Eye (tissue), 1 donor: ENCODE results near the gene BTG3.

Source experiments
- DNase-seq: peaks from one replicate; pipeline ENCODE4 v3.0.0-alpha.2; 2015

Gene BTG3, protein sequence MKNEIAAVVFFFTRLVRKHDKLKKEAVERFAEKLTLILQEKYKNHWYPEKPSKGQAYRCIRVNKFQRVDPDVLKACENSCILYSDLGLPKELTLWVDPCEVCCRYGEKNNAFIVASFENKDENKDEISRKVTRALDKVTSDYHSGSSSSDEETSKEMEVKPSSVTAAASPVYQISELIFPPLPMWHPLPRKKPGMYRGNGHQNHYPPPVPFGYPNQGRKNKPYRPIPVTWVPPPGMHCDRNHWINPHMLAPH

DNA sequence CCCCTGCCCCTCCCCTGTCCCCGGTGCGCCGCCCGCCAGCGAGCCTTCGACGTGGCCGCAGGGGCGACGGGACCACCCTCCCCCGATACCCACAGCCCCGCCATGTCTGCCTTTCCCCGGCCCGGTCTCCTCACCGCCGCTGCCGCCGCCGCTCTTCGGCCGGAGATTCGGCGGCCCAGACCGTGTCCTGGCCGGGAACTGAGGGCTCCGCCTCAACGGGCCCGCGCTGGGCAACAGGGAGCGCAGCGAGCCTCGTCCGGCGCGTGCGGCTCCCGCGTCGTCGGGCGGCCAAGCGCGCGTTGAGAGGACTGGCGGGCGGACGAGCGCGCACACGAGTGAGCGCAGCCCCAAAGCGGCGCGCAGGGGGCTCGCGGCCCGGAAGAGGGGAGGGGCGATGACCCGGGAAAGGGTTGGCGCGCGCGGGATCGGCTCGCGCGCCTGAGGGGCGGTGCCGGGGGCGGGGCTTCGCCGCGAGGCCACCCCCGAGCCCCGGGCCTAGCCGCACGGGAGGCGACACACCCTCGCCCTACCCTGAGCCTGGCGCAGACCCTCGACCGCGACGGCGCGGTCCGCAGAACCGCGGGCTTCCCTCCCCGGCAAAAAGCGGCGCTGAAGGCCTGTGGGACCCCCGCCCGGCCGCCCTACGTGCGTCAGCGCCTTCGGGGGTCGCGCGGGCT is at the start of gene BTG3:
Gene BTG3, minus strand, starts transcription at position 337 of the 677 bp plus-strand sequence. CDS start 3,757 bp downstream, outside the sequence.
- peak; percentile 94 for DNase-seq

DNA sequence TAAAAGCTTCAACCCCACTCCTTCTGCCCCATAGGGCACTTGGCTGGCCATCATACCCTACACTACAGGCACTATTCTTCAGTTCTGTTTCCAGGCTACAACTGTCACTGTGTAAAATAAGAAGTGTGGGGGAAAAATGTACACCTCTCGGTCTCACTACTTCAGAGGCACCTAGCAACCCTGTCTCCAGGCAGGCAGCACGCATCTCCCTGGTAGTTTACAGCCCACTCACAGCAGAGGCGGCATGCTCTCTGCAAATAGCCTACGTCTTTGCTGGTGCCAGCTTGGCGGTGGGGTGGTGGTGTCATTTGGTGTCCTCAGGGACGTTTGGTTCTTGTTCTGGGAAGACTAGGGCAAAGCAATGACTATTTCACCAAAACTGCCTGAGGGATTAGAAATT is 48.2 kb upstream of the BTG3 start:
- no peak for DNase-seq

DNA sequence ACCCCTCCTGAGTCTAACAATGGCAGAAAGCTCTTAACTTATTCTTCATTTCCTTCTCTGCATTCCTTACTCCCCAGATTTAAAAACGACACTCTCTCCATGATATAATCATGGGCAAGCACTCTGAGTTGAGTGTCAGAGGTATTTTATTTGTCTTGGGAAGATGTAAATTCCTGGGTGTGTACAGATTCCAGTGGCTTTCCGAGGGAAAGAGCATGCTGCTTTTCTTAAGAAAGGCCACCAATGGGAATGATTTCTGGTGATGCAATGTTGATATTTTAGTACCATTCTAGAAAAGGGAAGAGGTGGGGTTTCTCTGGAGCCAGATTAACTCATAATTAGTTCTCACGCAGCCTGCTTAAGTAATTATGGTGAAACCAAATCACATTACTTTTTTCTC is 47.8 kb upstream of the BTG3 start:
- no peak for DNase-seq

DNA sequence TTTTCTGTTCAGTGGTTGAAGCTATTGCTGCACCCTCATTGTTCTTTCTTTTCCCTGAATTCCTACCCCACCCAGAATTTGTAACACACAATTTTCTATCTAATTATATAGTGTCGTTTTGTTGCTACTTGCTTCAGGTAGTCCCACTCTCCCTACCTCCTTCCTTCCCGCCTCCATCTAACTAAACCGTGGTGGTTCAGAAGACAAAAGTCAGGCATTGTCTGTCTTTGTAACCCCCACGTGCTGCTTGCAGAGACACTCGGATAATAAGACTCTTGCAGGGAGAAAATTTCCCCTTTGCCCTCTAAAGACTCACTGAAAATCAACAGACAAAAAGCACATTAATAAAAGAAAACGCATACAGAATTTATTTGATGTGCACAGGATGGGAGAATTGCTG is 46.2 kb upstream of the BTG3 start:
- DNase-seq: no peak

DNA sequence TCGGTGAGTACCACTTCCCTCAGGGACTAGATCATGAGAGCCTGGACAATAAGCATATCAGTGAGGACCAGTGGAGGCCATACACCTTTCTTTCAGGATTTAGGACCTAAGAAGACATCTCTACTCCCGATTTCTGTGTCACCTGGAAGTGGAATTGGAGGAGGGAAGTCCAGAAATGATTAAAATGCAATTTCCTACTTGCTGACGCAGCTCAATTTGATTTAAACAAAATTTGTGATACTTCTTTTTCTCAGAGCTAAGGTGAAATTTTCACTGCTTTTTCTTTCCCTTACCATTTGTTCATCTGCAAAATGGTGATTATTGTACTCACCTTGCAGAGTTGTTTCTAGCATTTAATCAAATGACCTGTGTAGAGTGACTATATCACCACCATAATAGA is 38.8 kb upstream of the BTG3 start:
- DNase-seq: no peak

DNA sequence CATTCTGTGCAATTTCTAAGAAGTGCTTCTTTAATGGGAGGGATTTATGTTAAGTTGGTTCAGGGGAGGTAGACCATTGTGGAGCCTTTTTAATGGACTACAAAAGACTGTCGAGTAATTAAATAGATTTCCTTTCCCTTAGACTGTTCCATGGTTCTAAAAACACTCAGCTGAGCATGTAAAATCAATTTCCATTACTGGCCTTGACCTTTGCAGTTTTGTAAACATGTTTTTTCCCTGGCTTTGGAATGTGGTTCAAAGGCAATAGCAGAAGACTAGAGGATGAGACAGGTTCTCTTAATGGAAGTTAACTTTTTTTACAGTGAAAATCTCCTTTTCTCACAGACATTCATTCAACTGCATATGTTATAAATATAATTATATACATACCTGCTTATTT is 37.6 kb upstream of the BTG3 start:
- DNase-seq: peak; percentile 21

DNA sequence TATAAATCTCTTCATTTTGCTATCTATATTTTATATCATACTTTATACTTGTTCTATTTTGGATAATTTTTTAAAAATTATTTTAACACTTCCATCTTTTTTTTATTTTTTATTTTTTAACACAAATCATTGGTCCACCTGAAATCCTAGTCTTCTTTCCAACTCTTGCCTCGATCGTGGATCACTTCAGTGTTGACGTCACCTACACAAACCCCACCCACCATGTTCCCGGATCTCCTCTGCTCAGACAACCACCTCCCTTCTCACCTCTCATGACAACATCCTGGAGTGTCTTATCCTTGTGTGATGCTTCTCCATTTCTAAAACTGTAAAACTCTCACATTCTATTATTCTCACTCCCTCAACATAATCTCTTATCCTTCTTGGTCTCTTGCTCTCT is 34.1 kb upstream of the BTG3 start:
- DNase-seq: no peak

DNA sequence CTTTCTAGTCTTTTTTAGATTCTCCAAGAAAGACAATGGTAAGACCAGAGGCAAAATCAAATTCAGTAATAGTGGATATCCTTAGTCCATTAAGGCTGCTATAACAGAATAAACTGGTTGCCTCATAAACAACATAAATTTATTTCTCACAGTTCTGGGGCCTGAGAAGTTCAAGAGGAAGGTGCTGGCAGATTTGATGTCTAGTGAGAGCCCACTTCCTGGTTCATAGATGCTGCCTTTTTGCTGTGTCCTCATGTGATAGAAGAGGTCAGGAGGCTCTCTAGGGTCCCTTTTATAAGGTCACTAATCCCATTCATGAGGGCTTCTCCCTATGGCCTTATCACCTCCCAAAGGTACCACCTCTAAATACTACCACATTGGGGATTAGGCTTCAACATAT is 31.5 kb upstream of the BTG3 start:
- DNase-seq: no peak

DNA sequence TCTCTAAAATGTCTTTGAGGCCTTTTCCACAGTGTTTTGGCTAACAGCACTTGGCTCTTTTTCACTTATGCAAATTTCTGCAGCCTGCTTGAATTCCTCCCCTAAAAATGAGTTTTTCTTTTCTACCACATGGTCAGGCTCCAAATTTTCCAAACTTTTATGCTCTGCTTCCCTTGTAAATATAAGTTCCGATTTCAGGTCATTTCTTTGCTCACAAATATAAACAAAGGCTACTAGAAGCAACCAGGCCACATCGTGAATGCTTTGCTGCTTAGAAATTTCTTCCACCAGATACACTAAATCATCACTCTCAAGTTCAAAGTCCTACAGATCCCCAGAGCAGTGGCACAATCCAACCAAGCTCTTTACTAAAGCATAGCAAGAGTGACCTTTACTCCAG is 28.1 kb upstream of the BTG3 start:
- DNase-seq: no peak

DNA sequence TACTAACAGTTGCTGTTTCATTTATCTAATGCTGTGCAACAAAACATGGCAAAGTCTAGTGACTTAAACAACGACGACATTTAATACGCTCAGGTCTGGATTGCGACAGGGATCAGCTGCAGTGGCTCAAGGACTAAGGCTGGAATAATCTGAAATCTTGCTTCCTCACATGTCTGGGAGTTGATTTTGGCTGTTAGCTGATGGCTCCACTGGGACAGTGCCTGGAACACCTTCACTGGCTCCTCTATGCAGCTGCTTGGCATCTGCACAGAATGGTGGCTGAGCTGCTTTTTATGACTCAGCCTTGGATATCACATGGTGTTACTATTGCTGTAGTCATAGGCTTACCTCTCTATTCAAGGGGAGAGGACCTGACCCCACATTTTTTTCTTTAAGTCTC is 24.0 kb upstream of the BTG3 start:
- no peak for DNase-seq

DNA sequence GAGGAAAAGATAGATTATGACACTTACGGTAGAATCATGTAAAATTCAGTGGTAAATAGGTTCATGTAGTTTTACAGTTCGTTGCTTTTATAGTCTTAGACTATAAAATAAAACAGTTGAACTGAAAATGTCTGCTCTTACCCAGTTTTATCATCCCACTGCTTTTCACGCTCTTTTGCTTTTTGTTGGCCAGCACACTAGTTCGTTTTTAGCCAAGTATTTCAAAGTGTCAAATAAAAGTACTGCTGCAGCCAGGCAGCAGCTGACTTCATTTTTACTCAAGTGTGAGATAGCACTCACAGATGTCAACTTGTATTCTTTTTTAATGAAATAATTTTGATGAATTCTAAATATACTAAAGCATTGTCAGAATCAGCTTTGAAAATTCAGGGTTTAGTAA is 18.5 kb upstream of the BTG3 start:
- no peak for DNase-seq

DNA sequence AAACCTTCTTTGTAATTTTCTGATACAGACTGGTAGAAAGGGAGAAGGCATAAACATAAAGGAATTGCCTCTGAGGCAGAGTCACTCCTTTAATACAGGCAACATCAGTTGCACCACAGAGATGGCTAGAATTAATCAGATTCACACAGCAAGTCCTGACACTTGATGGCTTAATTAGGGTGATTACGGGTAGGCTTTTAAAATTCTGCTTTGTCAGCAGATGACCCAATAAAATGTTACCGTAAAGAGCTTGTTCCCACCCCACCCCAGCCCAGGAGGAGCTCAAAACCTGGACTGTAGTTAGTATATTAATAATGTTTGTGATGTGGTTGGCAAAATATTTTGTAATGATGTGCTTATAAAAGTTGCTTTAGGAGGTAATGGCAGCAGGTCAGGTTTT is 9.3 kb upstream of the BTG3 start:
- no peak for DNase-seq

DNA sequence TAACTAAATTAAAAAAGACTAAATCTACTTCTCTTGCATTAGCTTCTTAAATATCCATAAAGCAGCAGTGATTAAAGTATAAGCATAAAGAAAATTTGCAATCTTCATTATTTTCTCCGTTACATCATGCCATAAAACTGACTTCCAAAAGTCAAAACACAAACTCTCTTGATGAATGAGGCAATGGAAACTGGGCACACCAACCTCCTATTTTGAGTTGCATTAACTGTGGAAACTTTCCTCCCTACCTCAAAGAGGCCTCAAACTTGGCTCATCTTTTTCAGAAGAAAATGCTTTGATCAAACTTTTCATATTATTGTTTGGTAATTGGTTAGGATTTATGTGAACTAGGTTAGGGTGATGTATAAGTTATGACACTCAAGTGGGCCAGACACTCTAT is 4.1 kb upstream of the BTG3 start:
- peak; percentile 16 for DNase-seq

DNA sequence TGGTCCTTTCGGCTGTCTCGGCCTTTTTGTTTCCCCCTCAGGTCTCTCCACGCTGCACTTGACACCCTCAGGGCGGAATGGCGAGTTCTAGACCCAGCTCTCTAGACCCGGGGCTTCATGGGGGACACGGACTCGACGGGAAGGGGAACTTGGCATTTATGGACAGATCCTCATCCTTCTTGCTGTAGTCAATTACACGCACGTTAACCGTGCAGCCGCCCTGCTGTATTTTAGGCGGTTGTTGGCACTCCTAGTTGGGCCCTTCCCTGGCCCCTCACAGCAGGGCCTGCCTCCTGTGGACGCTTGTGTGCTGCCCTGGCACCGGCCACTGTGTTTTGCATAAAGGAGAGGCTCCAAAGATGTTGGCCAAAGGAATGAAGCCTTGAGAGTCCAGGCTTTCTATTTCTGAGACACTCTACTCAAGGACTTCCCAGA is 558 bp upstream of the BTG3 start:
- DNase-seq: peak; percentile 89

DNA sequence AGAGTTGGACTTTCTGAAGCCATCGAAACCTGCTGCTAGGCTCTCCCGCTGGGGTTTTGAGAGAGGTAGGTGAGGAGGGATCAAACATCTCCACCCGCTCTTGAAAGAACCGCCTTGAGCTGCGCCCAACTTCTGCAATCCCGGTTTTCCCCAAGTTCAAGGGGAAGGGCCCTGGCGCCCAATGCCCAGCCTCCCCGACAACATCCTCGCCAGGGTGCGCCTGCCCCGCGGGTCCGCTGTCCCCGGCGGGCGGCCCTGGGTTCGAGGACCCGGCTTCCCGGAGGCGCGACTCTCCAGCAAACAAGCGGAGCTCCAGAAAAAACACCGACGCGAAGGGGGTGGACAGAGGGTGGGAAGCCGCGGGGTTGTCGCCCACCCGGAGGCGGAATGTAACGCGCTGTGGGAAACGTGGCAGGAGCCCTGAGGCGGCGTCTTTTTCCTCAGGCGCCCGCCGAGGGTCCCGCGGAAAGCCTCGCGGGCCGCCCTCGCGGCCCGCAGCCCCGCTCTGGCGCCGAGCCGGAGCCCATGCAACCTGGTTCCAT is 607 bp downstream of the BTG3 start:
- no peak for DNase-seq

DNA sequence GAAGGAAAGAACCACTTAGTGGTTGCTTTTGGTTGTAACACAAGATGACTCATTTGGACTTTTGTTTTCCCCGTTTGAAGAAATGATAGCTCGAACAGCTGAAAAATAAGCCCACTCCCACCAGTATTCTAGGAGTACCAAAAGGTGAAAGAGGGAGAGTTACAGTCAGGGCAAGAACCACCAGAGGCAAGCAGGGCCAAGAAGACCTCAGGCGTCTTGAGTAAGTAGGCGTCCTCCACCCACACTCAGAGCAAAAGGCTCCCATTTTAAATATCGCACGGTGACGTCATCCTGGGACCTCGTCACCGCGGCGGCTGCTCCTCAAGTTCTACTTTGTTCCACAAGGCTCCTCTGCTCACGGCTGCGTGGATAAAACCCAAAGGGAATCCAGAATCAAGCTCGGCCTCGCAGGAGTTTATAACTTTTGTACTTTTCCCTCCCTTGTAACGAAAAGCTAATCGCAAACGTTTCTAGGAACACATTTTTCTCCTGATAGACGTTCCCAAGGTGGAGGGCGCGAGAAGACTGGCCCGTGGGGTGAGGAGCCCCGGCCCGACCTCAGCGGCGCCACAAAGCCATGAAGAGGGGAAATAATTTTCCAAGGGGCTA is 1.2 kb downstream of the BTG3 start:
- peak; percentile 96 for DNase-seq

DNA sequence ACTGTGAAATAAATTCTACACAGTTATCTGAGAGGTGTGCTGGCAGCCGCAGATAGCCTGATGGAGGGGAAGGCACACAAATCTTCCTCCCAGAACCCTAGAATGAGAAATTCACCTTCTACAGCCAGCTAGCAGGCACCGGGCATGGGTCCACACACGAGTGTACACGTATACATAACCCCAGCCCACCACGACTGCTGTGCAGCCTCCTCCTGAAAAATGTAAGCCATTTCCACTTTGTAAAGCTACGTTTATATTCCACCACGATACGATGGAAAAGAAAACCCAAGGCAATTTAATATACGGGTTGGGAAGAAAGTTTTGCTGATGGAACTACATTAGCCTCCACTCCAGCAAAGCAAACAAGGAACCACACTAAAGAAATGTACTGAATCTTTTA is 1.8 kb downstream of the BTG3 start:
- DNase-seq: no peak

DNA sequence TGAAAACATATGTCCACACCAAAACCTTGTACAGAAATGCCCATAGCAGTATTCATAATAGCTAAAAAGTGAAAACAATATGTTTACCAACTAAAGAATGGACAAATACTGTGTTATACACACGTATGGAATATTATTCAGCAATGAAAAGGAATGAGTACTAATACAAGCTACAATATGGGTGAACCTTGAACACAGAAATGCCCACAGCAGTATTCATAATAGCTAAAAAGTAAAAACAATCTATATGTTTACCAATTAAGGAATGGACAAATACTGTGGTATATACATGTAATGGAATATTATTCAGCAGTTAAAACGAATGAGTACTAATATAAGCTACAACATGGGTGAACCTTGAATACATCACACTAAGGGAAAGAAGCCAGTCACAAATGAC is 3.0 kb downstream of the BTG3 start:
- DNase-seq: no peak

DNA sequence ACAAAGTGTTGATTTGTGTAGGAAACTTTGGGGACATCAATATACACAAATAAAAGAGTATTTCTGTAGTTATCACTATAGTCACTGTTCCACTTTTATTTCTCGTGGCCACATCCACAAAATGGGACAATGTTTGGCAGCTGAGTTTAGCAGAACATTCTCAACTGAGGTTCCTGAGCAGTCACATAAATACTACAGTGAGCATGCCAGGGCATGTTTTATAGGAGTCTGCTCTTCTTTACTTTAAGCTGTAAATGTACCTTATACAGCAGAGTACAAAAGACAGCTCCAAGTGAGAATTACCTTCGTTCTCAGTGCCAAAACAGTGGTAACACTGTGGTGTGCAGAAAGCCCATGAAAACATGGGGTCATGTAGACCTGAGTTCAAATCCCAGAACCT is 5.0 kb downstream of the BTG3 start:
- DNase-seq: no peak

DNA sequence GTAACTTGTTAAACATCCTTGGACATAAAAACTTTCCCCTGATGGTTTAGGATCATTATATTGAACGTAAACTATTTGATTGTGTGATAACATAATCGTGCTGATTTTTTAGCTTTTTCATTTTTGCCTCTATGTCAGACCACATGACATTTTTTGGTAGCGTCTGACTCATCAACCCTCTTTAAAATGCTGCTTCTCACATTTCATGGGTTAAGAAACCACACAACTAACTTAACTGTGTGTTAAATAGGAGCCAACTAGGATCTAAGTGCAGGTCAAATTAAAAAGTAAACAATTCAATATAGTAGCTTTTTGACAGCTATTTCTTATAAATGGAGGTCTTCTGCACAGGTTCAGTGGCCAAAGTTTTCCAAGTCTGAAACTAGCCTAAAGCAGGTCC is 9.8 kb downstream of the BTG3 start:
- DNase-seq: no peak

DNA sequence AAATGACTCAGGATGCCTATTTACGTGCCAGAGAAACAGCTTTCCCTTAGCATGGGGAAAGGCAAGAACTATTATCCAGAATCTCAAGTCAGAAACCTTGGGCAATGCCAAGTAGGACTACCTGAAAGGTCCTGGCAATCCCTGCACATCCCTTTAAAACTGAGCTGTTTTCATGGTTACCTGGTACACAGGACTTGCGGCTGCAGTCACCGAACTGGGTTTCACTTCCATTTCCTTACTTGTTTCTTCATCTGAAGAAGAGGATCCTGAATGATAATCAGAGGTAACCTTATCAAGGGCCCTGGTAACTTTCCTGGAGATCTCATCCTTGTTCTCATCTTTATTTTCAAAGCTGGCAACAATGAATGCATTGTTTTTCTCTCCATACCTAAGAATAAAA is 14.3 kb downstream of the BTG3 start:
- no peak for DNase-seq

DNA sequence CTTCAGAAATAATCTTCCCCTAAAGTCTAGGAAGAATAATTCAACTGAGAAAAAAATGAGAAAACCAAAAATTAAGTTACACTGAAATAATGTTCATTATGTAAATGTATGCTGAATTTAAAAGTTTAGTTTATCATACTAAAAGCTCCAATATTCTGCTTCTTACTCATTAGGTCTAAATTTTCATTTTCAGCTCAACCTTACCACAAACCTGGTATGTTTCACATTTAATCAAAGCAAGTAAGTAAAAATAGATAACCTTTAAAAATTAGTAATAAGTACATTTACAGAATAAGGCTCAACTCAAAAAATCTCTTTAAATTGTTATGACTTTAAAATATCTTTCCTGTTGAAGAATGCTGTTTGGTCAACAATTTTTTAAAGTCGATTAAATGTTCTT is 15.0 kb downstream of the BTG3 start:
- DNase-seq: no peak

DNA sequence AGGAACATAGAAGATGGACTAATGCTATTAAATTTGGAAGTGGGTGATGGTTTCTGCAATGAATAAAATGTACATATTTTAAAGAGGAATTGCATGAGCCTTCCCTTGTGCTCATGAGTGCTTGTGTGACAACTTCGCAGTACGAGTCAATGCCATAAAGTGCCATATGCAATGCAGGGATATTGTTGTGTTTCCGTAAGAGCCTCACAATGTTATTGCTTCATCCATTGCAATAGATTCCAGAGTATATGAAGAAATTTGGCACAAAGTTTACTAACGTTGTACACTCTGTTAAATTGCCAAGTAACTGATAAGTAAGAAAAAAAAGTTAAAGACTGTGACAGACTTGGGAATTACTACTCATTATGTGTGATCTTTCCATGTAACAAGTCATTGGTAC is 22.3 kb downstream of the BTG3 start:
- no peak for DNase-seq

DNA sequence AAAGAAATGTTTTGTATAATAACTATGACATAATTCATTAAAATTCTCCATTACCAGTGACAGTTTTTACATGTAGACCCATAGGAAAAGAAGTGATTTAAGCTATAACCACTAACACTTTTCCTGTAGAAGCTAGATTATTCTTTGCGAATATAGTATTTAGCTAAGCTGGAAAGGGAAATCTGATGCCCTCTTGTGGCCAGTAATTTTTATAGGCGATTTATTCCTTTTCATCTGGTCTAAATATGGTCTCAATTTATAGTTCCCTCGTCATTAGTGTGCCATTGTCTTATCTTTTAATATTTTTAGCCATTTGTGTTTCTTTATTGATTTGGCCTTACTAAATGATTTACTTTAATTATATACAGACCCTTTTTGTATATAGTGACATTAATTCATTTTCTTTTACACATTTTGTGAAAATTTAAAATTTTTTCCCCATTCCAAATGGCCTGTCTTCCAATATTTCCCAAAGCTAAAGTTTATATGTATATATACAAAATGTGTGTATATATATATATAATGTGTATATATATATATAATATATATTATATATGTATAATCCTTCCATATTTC is 26.7 kb downstream of the BTG3 start:
- DNase-seq: peak; percentile 58
